ENCODE measurements around the gene ARPP21. TPM values are rescaled to one million over a fixed set of nuclear protein-coding genes. Genes with fewer than 3 reads are reported as not detected.

The ARPP21 gene
- polyA plus RNA-seq, 1 of the 3 experiments (the other 2 are of a cell fraction), result 1.6 TPM

GRCh38 chr3:35708394-35709271, 69.3 kb downstream of the ARPP21 start:
- WGBS (ENCODE audit: low lambda C conversion rate), result 70% methylated on average over 8 of the region's 8 CpGs

More at GRCh38 chr3:35708394-35709271, 69.3 kb downstream of the ARPP21 start:
- Histone ChIP-seq H4K20me1 (ENCODE audit: insufficient read depth) (no peaks in the 10 kb centered on the region), H3K79me2 (ENCODE audit: insufficient read depth) (no peaks in the 10 kb centered on the region), H3K27ac (ENCODE audit: low read depth in 2 of 2, low read length in 1 of 2) (no peak overlapping the region), H3K36me3 (replicated peaks in 1 of 2; ENCODE audit: control insufficient read depth in 1 of 2, insufficient read depth in 2 of 2, low read length in 1 of 2) (no peaks in the 10 kb centered on the region), H3F3A (replicated peaks; ENCODE audit: insufficient read depth) (peaks cover 5% of the 10 kb centered on the region), H2AFZ (ENCODE audit: low read depth) (no peak overlapping the region), H3K4me3 (ENCODE audit: low read depth in 2 of 2, low read length in 1 of 2) (no peak overlapping the region), H3K27me3 (ENCODE audit: insufficient read depth) (no peaks in the 10 kb centered on the region), H3K4me2 (no peak overlapping the region), H3K9me2 (no peaks in the 10 kb centered on the region), H3K4me1 (ENCODE audit: control insufficient read depth in 1 of 2, insufficient read depth in 2 of 2, low read depth in 1 of 2, low read length in 1 of 2) (no peaks in the 10 kb centered on the region), H3K9ac (no peak overlapping the region), H3K9me3 (no peaks in the 10 kb centered on the region)
- POLR2A ChIA-PET, result no interaction called here
- TF ChIP-seq USF2 (IDR thresholded peaks at IDR 0.05; ENCODE audit: borderline replicate concordance, low read depth, low read length) (no peak), ZBTB33 (IDR thresholded peaks at IDR 0.05; ENCODE audit: borderline replicate concordance, low read depth) (no peak), GABPA (IDR thresholded peaks at IDR 0.05; ENCODE audit: low read depth) (no peak), RXRA (IDR thresholded peaks at IDR 0.05; ENCODE audit: borderline replicate concordance, low read depth) (no peak), POLR2AphosphoS5 (IDR thresholded peaks at IDR 0.05; ENCODE audit: low read depth, low read length) (no peak), EP300 (IDR thresholded peaks at IDR 0.05; ENCODE audit: borderline replicate concordance in 1 of 2, low read depth in 1 of 2, low read length in 1 of 2) (no peak), RAD21 (IDR thresholded peaks at IDR 0.05; ENCODE audit: low read length) (no peak), ELF1 (IDR thresholded peaks at IDR 0.05) (no peak), FOSL2 (IDR thresholded peaks at IDR 0.05; ENCODE audit: borderline replicate concordance, low read depth) (no peak), CTCF (IDR thresholded peaks at IDR 0.05) (no peak), JUND (IDR thresholded peaks at IDR 0.05) (no peak), FOXJ3 (CRISPR knock-in tag; IDR thresholded peaks at IDR 0.05) (no peak), FOXM1 (IDR thresholded peaks at IDR 0.05; ENCODE audit: low read depth) (no peak), GATA2 (CRISPR knock-in tag; IDR thresholded peaks at IDR 0.05) (no peak), SMC3 (IDR thresholded peaks at IDR 0.05; ENCODE audit: low read depth, low read length) (no peak), CHD2 (IDR thresholded peaks at IDR 0.05; ENCODE audit: low read length, partially characterized antibody) (no peak), NFIC (IDR thresholded peaks at IDR 0.05; ENCODE audit: borderline replicate concordance) (no peak), SIN3A (IDR thresholded peaks at IDR 0.05; ENCODE audit: borderline replicate concordance, low read depth, low read length) (no peak), RFX5 (IDR thresholded peaks at IDR 0.05; ENCODE audit: low read length) (no peak), TAF1 (IDR thresholded peaks at IDR 0.05; ENCODE audit: borderline replicate concordance, low read depth, low read length) (no peak)
- no peak for DNase-seq
- CTCF ChIA-PET, result no interaction called here

Measured in SK-N-SH (cell line).